GM12801 (cell line): ENCODE results near the gene C9orf43.

Experiments
- TF ChIP-seq, protein P1 (sequence below): IDR thresholded peaks from one replicate; pipeline ENCODE4 v1.5.1; 2011; ENCODE audit warnings: control low read depth; ENCODE audit not compliant: insufficient read length; ENCODE audit errors: extremely low read depth

Gene C9orf43

GRCh38 chr9:113410207-113410864, at the start of gene C9orf43, which contains the start of gene POLE3:
TSS of gene C9orf43 (plus strand) at chr9:113410747. CDS start at chr9:113413494, 2,747 bp downstream.
TSS of gene POLE3 (minus strand) at chr9:113410675. CDS start at chr9:113410293, 382 bp downstream.
- TF ChIP-seq, protein P1, sequence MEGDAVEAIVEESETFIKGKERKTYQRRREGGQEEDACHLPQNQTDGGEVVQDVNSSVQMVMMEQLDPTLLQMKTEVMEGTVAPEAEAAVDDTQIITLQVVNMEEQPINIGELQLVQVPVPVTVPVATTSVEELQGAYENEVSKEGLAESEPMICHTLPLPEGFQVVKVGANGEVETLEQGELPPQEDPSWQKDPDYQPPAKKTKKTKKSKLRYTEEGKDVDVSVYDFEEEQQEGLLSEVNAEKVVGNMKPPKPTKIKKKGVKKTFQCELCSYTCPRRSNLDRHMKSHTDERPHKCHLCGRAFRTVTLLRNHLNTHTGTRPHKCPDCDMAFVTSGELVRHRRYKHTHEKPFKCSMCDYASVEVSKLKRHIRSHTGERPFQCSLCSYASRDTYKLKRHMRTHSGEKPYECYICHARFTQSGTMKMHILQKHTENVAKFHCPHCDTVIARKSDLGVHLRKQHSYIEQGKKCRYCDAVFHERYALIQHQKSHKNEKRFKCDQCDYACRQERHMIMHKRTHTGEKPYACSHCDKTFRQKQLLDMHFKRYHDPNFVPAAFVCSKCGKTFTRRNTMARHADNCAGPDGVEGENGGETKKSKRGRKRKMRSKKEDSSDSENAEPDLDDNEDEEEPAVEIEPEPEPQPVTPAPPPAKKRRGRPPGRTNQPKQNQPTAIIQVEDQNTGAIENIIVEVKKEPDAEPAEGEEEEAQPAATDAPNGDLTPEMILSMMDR: no peak

GRCh38 chr9:113361304-113362018, 49.1 kb upstream of the C9orf43 start:
- TF ChIP-seq, protein P1: no peak

- TF ChIP-seq, protein P1: no peak
Observed at GRCh38 chr9:113363336-113363735, 47.2 kb upstream of the C9orf43 start.

GRCh38 chr9:113364951-113365350, 45.6 kb upstream of the C9orf43 start:
- TF ChIP-seq, protein P1: no peak

- TF ChIP-seq, protein P1: no peak
Observed at GRCh38 chr9:113368348-113368981, 42.1 kb upstream of the C9orf43 start.

- TF ChIP-seq, protein P1: no peak
Observed at GRCh38 chr9:113368982-113369854, 41.3 kb upstream of the C9orf43 start.

- TF ChIP-seq, protein P1: no peak
Observed at GRCh38 chr9:113369855-113370140, 40.7 kb upstream of the C9orf43 start.
